ENCODE measurements around the gene KAT8. TPM values are rescaled to one million over a fixed set of nuclear protein-coding genes. Genes with fewer than 3 reads are reported as not detected.

KAT8 gene
- total and polyA plus RNA-seq, 2 of the 13 experiments (the other 11 are each of a cell fraction or from before 2014, with no cell fraction given) = 79.0 to 84.2 TPM

- TF ChIP-seq ZNF24 (IDR thresholded peaks at IDR 0.05) (no peak), CENPBD1 (CRISPR knock-in tag; IDR thresholded peaks at IDR 0.05; ENCODE audit: borderline replicate concordance, low read depth) (no peak), ZNF460 (CRISPR knock-in tag; IDR thresholded peaks at IDR 0.05; ENCODE audit: borderline replicate concordance) (no peak), ARID2 (CRISPR knock-in tag; IDR thresholded peaks at IDR 0.05; ENCODE audit: borderline replicate concordance) (no peak), NCOA1 (CRISPR knock-in tag; IDR thresholded peaks at IDR 0.05) (0 out of 2 replicates have a peak, but pooled peaks have one; percentile 6), ZNF597 (CRISPR knock-in tag; IDR thresholded peaks at IDR 0.05) (no peak), ZNF234 (CRISPR knock-in tag; conservative IDR thresholded peaks at IDR 0.05) (no peak), DNMT3B (CRISPR knock-in tag; conservative IDR thresholded peaks at IDR 0.05) (no peak), ZNF350 (CRISPR knock-in tag; IDR thresholded peaks at IDR 0.05; ENCODE audit: borderline replicate concordance, low read depth) (0 out of 2 replicates have a peak, but pooled peaks have one; percentile 53), TBX2 (CRISPR knock-in tag; IDR thresholded peaks at IDR 0.05; ENCODE audit: borderline replicate concordance) (peak; percentile 54; the same call in 1 of the 2 replicates), JUND (CRISPR knock-in tag; IDR thresholded peaks at IDR 0.05) (no peak), ZSCAN25 (CRISPR knock-in tag; IDR thresholded peaks at IDR 0.05) (no peak), ZFP36L1 (CRISPR knock-in tag; IDR thresholded peaks at IDR 0.05) (0 out of 2 replicates have a peak, but pooled peaks have one; percentile 53), POLR2AphosphoS2 (IDR thresholded peaks at IDR 0.05; ENCODE audit: low read depth, low read length) (no peak), IRF2 (CRISPR knock-in tag; IDR thresholded peaks at IDR 0.05) (no peak), ZMAT5 (CRISPR knock-in tag; IDR thresholded peaks at IDR 0.05; ENCODE audit: borderline replicate concordance, low read depth) (0 out of 2 replicates have a peak, but pooled peaks have one; percentile 75), HNRNPUL1 (IDR thresholded peaks at IDR 0.05; ENCODE audit: low read depth, low read length) (no peak), SOX6 (IDR thresholded peaks at IDR 0.05) (no peak), SOX6 (CRISPR knock-in tag; IDR thresholded peaks at IDR 0.05) (peak; percentile 23; the same call in 1 of the 2 replicates), DDIT3 (CRISPR knock-in tag; IDR thresholded peaks at IDR 0.05) (no peak), TERF1 (CRISPR knock-in tag; IDR thresholded peaks at IDR 0.05) (no peak; the same call in 1 of the 2 replicates), ZNF225 (CRISPR knock-in tag; IDR thresholded peaks at IDR 0.05) (no peak), GATA4 (IDR thresholded peaks at IDR 0.05; ENCODE audit: borderline replicate concordance, low read depth) (no peak), ZSCAN9 (CRISPR knock-in tag; IDR thresholded peaks at IDR 0.05; ENCODE audit: borderline replicate concordance) (no peak), REPIN1 (CRISPR knock-in tag; IDR thresholded peaks at IDR 0.05; ENCODE audit: borderline replicate concordance, low read depth) (no peak), AGO2 (optimal IDR thresholded peaks at IDR 0.05; ENCODE audit: low read depth, low read length) (no peak)
Measured at GRCh38 chr16:31072540-31073141, 44.8 kb upstream of the KAT8 start (continued).

Measured in HepG2 (cell line).